HG02840 (cell line): Measurements from ENCODE around the gene ZDHHC6.
A peak's percentile ranks its signal among the peaks of the same experiment; 100 is the strongest.
"Not testable (repeated sequence)": the region's sequence is repeated elsewhere in the genome, so short reads cannot be mapped to it uniquely, and the experiment has no call there.

Experiments
- ATAC-seq: cut with Tn5 transposase; IDR thresholded peaks from one replicate; pipeline ENCODE4 v1.9.1; 2021; ENCODE audit warnings: mild to moderate bottlenecking, moderate library complexity, moderate number of reproducible peaks; ENCODE audit not compliant: unreplicated experiment, low FRiP score

The ZDHHC6 gene

GRCh38 chr10:112446855-112447619 is at the start of gene ZDHHC6, which contains the start of gene VTI1A:
TSS of gene ZDHHC6 (minus strand) at chr10:112446914. CDS start at chr10:112445436, 1,478 bp downstream.
TSS of gene VTI1A (plus strand) at chr10:112447215. CDS start at chr10:112447374, 159 bp downstream.
- peak; percentile 85 for ATAC-seq

GRCh38 chr10:112492736-112493135 is 46.0 kb upstream of the ZDHHC6 start:
- ATAC-seq, result no peak

- no peak for ATAC-seq
Observed at GRCh38 chr10:112491144-112491543, 44.4 kb upstream of the ZDHHC6 start.

DNA sequence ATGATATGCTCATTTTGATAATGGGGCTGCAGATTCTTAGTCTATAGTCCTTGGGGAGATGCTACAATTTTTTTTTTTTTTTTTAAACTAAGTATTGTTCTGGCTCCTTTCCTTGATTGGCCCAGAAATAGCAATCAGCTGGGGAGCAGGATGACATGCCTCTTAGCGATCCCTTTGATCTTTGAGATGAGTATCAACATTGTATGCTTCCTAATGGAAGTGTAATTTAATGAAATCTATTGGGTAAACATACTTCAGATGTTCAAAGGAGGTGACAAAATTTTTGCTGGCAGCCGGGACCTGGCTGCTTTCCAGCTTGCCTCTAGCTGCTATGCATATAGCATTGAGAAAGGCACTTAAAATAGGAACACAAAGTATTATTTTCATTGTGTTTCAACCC is 43.8 kb upstream of the ZDHHC6 start:
- ATAC-seq, result no peak

- ATAC-seq, result no peak
Observed at GRCh38 chr10:112487964-112488363, 41.2 kb upstream of the ZDHHC6 start.

DNA sequence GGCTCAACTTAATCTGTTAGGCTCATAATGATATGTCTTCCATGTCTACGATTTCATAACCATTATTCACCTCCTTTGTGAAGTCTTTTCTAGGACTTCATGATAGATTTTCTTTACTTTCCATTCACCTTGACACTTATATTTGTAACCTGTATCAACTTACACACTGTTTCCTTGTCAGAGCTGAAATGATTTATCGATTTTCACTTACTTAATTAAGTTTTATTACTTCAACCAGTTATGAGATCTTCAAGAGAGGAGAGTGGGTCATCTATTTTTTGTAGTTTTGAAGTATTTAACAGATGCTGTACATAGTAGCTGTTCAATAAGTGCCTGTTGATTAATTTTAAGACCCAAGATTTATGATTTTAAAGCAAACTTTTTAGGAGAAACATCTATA is 37.7 kb upstream of the ZDHHC6 start:
- no peak for ATAC-seq

DNA sequence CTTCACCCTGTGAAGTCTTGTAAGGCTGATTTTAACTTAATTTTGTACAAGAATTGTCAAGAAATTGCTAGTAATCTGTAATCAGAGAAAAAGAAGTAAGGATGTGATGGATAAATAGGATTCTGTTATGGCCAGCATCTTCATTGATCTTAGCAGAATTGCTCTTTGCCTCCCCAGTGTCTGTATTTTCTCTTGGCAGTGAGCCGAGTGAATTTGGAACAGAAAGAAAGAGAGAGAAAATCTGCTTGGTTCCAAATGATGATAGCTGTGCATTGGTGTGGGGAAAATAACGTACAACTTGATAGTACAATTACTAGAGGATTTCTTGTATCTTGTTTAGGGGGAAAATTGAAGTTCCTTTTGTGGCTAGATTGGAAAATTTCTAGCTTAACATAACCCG is 34.9 kb upstream of the ZDHHC6 start:
- ATAC-seq, result no peak

- ATAC-seq, result no peak
Observed at GRCh38 chr10:112475575-112476218, 29.0 kb upstream of the ZDHHC6 start.

DNA sequence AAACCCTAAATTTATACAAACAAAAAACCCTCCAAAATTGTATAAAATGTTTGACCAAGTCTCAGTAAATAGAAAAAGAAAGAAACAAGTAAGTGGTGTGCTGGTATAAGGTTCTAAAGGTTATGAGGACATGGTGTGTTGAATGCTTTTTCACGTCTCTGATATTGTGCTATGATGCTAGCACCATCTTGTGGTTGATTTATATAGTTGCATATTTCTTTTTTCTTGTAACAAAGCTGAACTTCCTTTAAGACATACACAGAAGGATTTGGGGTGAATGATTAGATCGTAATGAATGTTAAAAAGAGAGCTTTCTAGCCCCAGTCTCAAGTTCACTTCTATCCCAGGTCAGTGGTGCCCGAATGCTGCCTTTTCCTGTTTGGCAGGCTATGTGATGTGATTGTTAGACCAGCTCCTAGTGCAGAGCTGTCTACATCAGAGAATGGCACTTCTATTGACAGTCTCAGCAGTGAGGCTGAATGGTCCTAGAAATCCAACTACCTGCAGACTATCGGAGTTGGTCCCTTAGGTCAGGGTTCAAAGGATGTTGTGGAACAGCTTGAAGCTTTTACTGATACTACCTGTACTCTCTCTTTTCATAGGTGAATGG is 25.3 kb upstream of the ZDHHC6 start:
- no peak for ATAC-seq

DNA sequence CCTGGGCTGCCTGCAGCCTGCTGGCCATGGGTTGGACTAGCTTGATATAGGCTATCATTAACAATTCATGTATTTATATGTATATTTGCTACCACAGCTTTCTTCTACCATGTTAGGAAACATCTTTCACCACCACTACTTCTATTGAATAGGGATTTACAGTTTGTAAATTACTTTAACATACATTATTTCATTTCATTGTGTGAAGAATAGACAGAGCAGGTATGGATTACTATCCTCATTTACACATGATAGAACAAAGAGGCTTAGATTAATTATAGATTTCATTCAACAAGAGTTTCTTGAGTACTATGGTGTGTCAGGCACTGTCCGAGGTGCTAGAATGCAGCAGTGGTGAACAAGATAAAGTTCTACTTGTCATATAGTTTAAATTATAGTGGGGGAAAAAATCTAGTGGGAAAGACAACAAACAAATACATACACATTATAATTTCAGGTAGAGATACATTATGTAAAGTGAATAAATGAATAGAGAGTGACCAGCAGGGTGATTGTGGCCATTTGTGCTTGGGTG is 20.9 kb upstream of the ZDHHC6 start:
- no peak for ATAC-seq

GRCh38 chr10:112466802-112467201 is 20.1 kb upstream of the ZDHHC6 start:
- no peak for ATAC-seq

GRCh38 chr10:112465299-112465883 is 18.7 kb upstream of the ZDHHC6 start:
- no peak for ATAC-seq

- not testable (repeated sequence) for ATAC-seq
Observed at GRCh38 chr10:112464074-112464473, 17.4 kb upstream of the ZDHHC6 start.

DNA sequence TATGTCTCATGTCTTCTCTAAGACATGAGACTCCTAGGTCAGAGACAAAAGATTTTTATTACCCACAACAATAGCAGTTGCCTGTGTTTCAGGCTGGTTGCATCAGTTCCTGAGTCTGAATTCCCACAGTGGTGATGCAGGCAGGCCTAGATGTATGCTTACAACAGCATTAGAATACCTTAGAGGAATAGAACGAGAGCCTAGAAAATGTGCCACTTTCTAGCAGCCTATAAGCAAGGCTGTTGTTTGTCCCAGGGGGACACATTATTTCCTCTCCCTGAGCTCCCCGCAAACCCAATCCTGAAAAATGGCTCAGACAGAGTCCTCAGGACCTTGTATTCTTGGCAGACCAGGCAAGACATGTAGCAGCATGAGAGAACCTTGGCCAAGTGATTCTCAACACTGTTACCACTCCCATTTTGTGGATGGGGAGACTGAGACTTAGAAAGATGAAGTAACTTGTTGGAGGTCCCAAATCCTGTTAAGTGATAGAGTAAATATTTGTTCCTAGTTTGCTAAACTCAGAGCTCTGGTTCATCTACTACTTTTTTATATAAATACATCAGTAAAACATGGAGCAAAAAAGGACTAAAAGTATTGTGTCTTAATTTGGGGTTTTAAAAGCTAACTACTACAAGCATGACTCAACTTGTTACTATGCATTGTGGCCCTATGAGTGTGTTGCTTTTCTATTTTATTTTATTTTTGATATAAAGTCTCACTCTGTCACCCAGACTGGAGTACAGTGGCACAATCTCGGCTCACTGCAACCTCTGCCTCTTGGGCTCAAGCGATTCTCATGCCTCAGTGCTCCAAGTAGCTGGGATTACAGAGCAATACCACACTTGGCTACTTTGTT is 14.5 kb upstream of the ZDHHC6 start:
- ATAC-seq, result no peak

- no peak for ATAC-seq
Observed at GRCh38 chr10:112460366-112460765, 13.7 kb upstream of the ZDHHC6 start.

DNA sequence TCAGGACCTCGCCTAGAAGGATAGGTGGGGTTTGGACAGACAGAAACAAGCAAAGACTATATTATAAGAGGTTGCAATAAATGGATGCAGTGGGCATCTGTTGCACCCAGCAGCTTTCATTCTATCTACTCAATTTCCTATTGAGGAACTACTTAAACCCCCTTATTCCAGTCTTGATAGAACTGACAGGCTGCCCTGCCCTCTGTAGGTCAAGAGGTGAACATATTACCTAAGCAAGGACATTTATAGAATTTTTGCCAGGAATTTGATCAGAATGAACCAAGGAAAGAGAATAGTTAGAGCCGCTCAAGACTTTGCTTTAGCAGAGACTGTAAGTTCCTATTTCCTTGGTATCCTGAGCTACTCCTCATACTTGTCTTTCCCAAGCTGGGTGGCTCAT is 9.8 kb upstream of the ZDHHC6 start:
- no peak for ATAC-seq

DNA sequence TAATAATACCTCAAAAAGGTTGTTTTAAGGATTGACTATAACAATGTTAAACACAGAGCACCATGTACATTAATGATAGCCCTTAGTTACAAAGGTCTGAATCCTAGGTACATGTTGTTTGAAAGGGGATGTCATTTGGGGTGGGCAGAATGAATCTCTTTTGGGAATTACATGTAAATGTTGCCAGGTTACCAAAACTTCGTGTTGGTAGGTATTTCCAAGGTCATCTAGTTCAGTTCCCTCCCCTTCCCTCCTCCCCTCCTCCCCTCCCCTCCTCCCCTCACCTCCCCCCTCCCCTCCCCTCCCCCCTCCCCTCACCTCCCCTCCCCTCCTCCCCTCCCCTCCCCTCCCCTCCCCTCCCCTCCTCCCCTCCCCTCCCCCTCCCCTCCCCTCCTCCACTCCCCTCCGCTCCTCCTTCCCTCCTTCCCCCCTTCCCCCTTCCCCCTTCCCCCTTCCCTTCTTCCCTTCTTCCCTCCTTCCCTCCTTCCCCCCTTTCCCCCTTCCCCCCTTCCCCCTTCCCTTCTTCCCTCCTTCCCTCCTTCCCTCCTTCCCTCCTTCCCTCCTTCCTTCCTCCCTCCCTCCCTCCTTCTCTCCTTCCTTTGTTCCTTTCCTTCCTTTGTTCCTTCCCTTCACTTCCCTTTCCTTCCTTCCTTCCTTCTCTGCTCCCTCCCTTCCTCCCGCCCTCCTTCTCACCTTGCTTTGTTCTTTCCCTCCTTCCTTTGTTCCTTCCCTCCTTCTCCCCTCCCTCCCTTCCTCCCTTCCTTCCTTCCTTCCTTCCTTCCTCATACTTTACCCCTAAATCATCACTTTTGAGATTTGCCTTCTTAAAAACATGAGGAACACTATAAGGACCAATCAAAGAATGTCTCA is 8.4 kb upstream of the ZDHHC6 start:
- ATAC-seq, result no peak

GRCh38 chr10:112448888-112449287 is 2.2 kb upstream of the ZDHHC6 start:
- no peak for ATAC-seq

DNA sequence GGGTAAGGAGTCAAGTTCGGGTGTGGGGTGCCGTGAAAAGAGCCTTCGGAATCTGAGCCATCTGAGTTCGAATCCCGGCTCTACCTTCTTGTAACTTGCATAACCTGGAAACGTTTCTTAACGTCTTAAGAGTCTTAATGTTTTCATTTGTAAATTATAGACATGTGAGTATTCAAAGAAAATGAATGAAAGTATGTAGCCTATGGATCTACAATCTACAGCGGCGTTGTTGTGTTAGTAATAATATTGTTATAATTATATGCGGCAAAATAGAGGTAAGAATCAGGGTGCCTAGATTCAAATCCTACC is 860 bp upstream of the ZDHHC6 start:
- no peak for ATAC-seq
